Transverse colon (tissue), 4 donors: ENCODE results near the gene GZMH. TPM values are rescaled to one million over a fixed set of nuclear protein-coding genes. Genes with fewer than 3 reads are reported as not detected.

Source experiments
- DNase-seq: peaks from one replicate; pipeline ENCODE4 v3.0.0-alpha.2; 2019
- H3K27ac ChIP-seq, 4 donors: fragments of 200-600 bp; sonication (generic); 2 replicates each; pipeline ENCODE4 v1.5.1; 2016 to 2018; ENCODE audit warnings: inconsistent platforms in 4 of 4
- H3K27me3 ChIP-seq: fragments of 200-600 bp; sonication (generic); 2 replicates; pipeline ENCODE4 v1.5.1; 2017; ENCODE audit warnings: inconsistent platforms
- H3K36me3 ChIP-seq, 4 donors: fragments of 200-600 bp; sonication (generic); 2 replicates each; pipeline ENCODE4 v1.5.1; 2017 to 2019; ENCODE audit warnings: inconsistent platforms in 4 of 4
- H3K4me1 ChIP-seq, 4 donors: fragments of 200-600 bp; sonication (generic); 2 replicates each; pipeline ENCODE4 v1.5.1; 2017 to 2020; ENCODE audit warnings: inconsistent platforms in 4 of 4
- H3K4me3 ChIP-seq, 4 donors: fragments of 200-600 bp; sonication (generic); 1 replicate in 1 of 4; 2 replicates in 3 of 4; pipeline versions ENCODE4 v1.5.1 to v1.6.1; 2017 to 2019; ENCODE audit warnings: inconsistent platforms in 4 of 4
- H3K9me3 ChIP-seq, 2 donors: fragments of 200-600 bp; sonication (generic); 2 replicates each; pipeline ENCODE4 v1.5.1; 2017 to 2019; ENCODE audit warnings: inconsistent platforms in 2 of 2
- CTCF ChIP-seq, 5 experiments: fragments of 200-600 bp in 3 of 5; fragments of 450-650 bp in 2 of 5; sonication (generic) in 3 of 5; IDR thresholded peaks; 1 replicate in 2 of 5; 2 replicates in 3 of 5; pipeline ENCODE4 v1.5.1; 2016 to 2017; ENCODE audit warnings: antibody characterized with exemption in 5 of 5, inconsistent platforms in 3 of 5, mild to moderate bottlenecking in 2 of 5, moderate library complexity in 1 of 5
- EP300 ChIP-seq: sonication (generic); formaldehyde crosslinking; IDR thresholded peaks from one replicate; pipeline ENCODE4 v1.6.1; 2017; ENCODE audit warnings: antibody characterized with exemption, low read depth
- POLR2A ChIP-seq: fragments of 450-650 bp; IDR thresholded peaks from one replicate; pipeline ENCODE4 v1.6.1; 2016; ENCODE audit warnings: antibody characterized with exemption, mild to moderate bottlenecking, moderate library complexity
- POLR2AphosphoS5 ChIP-seq, 3 donors: sonication (generic); formaldehyde crosslinking; IDR thresholded peaks; one replicate each; pipeline ENCODE4 v1.6.1; 2016; ENCODE audit warnings: antibody characterized with exemption in 3 of 3
- WGBS, 2 donors: methylation state at CpG; one replicate each; pipeline ENCODE4 v1.1.5; 2018; ENCODE audit warnings: low coverage in 1 of 2; 5-methylcytosine and 5-hydroxymethylcytosine counted together
- in situ Hi-C, 4 donors: fragments of 200-750 bp; cut with MboI; loops; one replicate each; pipeline versions ENCODE4 v1.15.0 to v1.15.1; 2017; ENCODE audit warnings: low sequenced_read_pairs in 3 of 4, low pct_ligation_motif_present in 1 of 4, low pct_unique_long_range_greater_than_20kb in 1 of 4
- intact Hi-C: fragments of 100-400 bp; cut with DNase I; formaldehyde crosslinking; loops from one replicate; pipeline ENCODE4 v1.15.1; 2023; ENCODE audit warnings: low total_unique reads
- total RNA-seq, 4 donors: library from RNA; depleted of rRNA; stranded (reverse); fragments of >200 nt; gene quantifications; one replicate each; pipeline ENCODE4 v1.1.0, GENCODE V29; 2016

Gene GZMH
- total RNA-seq, 4 donors from 2014 or later = 1.9 to 4.0 TPM; not detected in 2

DNA sequence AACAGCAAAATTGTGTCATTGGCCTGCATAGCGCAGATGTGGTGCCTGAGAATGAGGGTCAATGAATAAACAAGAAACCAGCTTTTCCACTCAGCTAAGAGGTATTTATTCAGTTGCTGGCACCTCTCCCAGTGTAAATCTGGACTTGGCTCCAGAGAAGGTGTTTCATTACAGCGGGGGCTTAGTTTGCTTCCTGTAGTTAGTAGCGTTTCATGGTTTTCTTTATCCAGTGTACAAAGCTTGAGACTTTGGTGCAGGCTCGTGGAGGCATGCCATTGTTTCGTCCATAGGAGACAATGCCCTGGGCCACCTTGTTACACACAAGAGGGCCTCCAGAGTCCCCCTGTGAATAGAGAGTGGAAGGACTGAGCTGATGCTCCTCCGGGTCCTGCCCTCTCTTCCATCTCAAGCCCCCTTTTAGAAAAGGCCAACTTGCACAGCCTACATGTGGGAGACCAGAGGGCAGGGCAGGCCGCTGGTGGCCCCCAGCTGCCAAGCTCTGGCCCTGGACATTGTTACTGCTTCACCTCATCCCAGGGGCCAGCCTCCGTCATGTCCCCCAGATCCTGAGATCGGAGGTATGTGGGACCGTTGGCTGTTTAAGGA is 21.5 kb upstream of the GZMH start:
- peak; percentile 16 for DNase-seq
- H3K27ac ChIP-seq = no peak overlapping the region
- H3K9me3 ChIP-seq = no peaks in the 10 kb centered on the region
- WGBS, 2 donors = 33 to 68% methylated on average over 1 to 10 of the region's 10 CpGs
- no peaks in the 10 kb centered on the region for H3K36me3 ChIP-seq
- peaks cover 0 to 6% (median 0%) of the 10 kb centered on the region in 4 donors for H3K4me1 ChIP-seq
- no peak overlapping the region for H3K4me3 ChIP-seq
- TF ChIP-seq POLR2A (no peak), POLR2AphosphoS5 (IDR thresholded peaks at IDR 0.05) (no peak), EP300 (no peak), CTCF (IDR thresholded peaks at IDR 0.05) (no peak)
- intact Hi-C loops (no loop called here), in situ Hi-C loops (no loop called here)
- H3K27me3 ChIP-seq = no peaks in the 10 kb centered on the region

DNA sequence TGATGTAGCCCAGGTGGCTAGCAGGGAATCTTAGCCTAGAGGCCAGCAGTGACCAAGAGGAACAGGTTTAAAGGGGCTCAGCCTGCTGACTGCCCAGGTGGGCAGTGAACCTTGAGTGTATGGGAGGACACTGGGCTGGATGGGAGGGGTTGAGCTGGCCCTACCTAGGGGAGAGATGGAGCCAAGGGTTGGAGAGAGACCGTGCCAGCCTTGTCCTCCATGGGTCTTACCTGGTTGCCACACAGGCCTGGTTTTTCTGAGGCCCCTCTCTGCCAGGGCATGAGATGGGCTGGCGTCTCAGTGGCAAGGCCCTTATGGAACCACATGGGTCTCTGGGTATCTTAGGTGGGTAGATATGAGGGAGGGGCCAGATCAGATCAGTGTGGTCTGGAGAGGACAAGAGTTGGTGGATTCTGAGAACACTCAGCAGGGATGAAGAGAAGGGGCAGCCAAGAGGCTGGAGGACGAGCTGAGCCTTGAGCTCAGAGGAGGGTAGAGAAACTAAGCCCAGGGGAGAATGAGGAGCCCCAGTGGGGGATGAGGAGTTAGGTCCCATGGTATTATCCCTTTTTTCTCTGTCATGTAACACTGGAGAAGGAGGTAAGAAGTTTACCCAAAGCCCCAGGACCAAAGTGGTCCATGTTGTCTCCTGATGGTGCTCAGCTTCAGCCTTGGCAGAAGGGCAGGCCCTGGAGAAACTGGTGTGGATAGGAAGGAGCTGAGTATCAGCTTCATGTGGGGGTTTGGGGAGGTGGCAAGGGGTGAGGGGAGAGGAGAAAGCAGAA is 20.8 kb upstream of the GZMH start:
- 56 to 70% methylated on average over 1 to 3 of the region's 3 CpGs for WGBS, 2 donors
- intact Hi-C loops (no loop called here), in situ Hi-C loops (no loop called here)
- Histone ChIP-seq H3K4me3 (no peak overlapping the region), H3K4me1 (peaks cover 0 to 6% (median 0%) of the 10 kb centered on the region in 4 donors), H3K27me3 (no peaks in the 10 kb centered on the region), H3K36me3 (no peaks in the 10 kb centered on the region), H3K9me3 (no peaks in the 10 kb centered on the region), H3K27ac (no peak overlapping the region)
- DNase-seq = no peak
- TF ChIP-seq EP300 (no peak), POLR2AphosphoS5 (IDR thresholded peaks at IDR 0.05) (no peak), CTCF (IDR thresholded peaks at IDR 0.05) (no peak), POLR2A (no peak)

DNA sequence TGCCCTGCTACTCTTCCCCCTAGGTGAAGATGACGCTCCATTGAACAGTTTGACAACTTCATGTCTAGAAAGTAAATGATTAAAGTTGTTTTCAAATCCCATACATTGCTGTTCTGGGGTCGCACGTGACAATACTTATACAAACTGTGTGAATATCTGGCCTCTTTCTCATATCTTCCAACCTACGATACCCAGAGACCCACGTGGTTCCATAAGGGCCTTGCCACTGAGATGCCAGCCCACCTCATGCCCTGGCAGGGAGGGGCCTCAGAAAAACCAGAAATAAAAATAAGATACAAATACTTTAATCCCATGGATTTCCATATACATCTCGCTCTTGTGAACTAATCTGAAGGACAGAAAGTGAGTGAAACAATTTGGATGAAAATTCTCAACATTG is 20.0 kb upstream of the GZMH start:
- in situ Hi-C loops (no loop called here), intact Hi-C loops (no loop called here)
- Histone ChIP-seq H3K4me1 (peaks cover 0 to 6% (median 0%) of the 10 kb centered on the region in 4 donors), H3K36me3 (no peaks in the 10 kb centered on the region), H3K27me3 (no peaks in the 10 kb centered on the region), H3K4me3 (no peak overlapping the region), H3K27ac (no peak overlapping the region), H3K9me3 (no peaks in the 10 kb centered on the region)
- TF ChIP-seq POLR2A (no peak), CTCF (IDR thresholded peaks at IDR 0.05) (no peak), POLR2AphosphoS5 (IDR thresholded peaks at IDR 0.05) (no peak)
- WGBS, 2 donors = 89 to 97% methylated on average over 4 to 6 of the region's 6 CpGs
- DNase-seq = no peak

GRCh38 chr14:24613747-24614146 is 4.3 kb upstream of the GZMH start:
- in situ Hi-C loops = no loop called here
- intact Hi-C loops = no loop called here
- WGBS, 2 donors = 83 to 85% methylated on average over 2 of the region's 2 CpGs

More at GRCh38 chr14:24613747-24614146, 4.3 kb upstream of the GZMH start:
- Histone ChIP-seq H3K9me3 (no peaks in the 10 kb centered on the region), H3K4me3 (no peak overlapping the region), H3K27ac (no peak overlapping the region), H3K36me3 (no peaks in the 10 kb centered on the region), H3K27me3 (no peaks in the 10 kb centered on the region), H3K4me1 (no peaks in the 10 kb centered on the region)
- TF ChIP-seq POLR2A (no peak), POLR2AphosphoS5 (IDR thresholded peaks at IDR 0.05) (no peak), CTCF (IDR thresholded peaks at IDR 0.05) (no peak), EP300 (no peak)
- DNase-seq = no peak
